ENCODE data around the gene TIMP2.

DNA sequence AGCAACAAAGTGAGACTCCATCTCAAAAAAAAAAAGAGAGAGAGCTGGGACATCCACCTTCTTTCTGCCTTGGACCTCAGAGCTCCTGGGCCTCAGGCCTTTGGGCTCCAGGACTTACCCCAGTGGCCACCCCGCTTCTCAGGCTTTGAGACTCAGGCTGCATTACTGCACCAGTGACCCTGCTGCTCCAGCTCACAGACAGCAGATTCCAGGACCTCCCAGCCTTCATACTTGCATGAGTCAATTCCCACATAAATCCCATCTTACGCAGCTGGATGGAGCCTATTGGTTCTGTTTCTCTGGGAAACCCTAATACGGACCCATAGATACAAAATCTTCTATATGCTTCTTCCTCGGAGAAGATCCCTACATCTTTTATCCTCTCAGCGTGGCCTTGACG is 20.1 kb downstream of the TIMP2 start:
- TF ChIP-seq POLR2A (IDR thresholded peaks at IDR 0.05; ENCODE audit: low read depth, low read length) (no peak), CTCF (IDR thresholded peaks at IDR 0.05; ENCODE audit: extremely low read depth in 1 of 2, insufficient read depth in 1 of 2, low read depth in 1 of 2, low read length in 2 of 2) (no peak), EZH2 (IDR thresholded peaks at IDR 0.05; ENCODE audit: borderline replicate concordance, low read depth, low read length, severe bottlenecking) (no peak)
